Measurements from ENCODE around the gene TSPAN16. TPM values are rescaled to one million over a fixed set of nuclear protein-coding genes. Genes with fewer than 3 reads are reported as not detected.
"Not testable (repeated sequence)": the region's sequence is repeated elsewhere in the genome, so short reads cannot be mapped to it uniquely, and the experiment has no call there.

The TSPAN16 gene
- total and polyA plus RNA-seq, 2 donors from 2014 or later: not detected

DNA sequence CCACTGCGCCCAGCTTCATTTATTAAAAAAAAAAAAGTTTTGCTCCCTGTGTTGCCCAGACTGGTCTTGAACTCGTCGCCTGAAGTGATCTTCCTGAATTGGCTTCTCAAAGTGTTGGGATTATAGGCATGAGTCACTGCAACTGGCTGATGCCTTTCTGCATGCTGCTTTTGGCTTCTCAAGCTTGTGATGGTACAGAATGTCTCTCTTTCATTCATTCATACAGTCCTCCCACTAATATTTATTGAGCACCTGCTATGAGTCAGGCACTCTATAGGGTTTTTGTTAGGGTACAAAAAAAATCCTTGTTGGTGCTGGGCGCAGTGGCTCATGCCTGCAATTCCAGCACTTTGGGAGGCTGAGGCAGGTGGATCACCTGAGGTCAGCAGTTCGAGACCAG, 9.0 kb downstream of the TSPAN16 start:
- Histone ChIP-seq H3K9ac (ENCODE audit: low read length in 3 of 3) (no peak overlapping the region), H3K27ac (ENCODE audit: low read depth in 2 of 2, low read length in 2 of 2) (no peak overlapping the region), H3K4me3 (ENCODE audit: low read length in 3 of 3) (no peak overlapping the region), H3K9me3 (ENCODE audit: control insufficient read depth in 2 of 3, insufficient read depth in 1 of 3, low read length in 3 of 3) (no peaks in the 10 kb centered on the region), H3K27me3 (ENCODE audit: control insufficient read depth, insufficient read depth, low read length) (no peaks in the 10 kb centered on the region), H3K4me1 (ENCODE audit: control insufficient read depth in 2 of 3, insufficient read depth in 2 of 3, low read depth in 1 of 3, low read length in 3 of 3) (no peaks in the 10 kb centered on the region), H3K36me3 (ENCODE audit: control insufficient read depth in 2 of 3, insufficient read depth in 3 of 3, low read length in 3 of 3) (no peaks in the 10 kb centered on the region)
- TF ChIP-seq, protein P1, sequence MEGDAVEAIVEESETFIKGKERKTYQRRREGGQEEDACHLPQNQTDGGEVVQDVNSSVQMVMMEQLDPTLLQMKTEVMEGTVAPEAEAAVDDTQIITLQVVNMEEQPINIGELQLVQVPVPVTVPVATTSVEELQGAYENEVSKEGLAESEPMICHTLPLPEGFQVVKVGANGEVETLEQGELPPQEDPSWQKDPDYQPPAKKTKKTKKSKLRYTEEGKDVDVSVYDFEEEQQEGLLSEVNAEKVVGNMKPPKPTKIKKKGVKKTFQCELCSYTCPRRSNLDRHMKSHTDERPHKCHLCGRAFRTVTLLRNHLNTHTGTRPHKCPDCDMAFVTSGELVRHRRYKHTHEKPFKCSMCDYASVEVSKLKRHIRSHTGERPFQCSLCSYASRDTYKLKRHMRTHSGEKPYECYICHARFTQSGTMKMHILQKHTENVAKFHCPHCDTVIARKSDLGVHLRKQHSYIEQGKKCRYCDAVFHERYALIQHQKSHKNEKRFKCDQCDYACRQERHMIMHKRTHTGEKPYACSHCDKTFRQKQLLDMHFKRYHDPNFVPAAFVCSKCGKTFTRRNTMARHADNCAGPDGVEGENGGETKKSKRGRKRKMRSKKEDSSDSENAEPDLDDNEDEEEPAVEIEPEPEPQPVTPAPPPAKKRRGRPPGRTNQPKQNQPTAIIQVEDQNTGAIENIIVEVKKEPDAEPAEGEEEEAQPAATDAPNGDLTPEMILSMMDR (IDR thresholded peaks at IDR 0.05; ENCODE audit: borderline replicate concordance, extremely low read depth, insufficient read depth): no peak
- intact Hi-C loops (cut with DNase I): no loop called here
- FAIRE-seq (no peak), DNase-seq (no peak)

DNA sequence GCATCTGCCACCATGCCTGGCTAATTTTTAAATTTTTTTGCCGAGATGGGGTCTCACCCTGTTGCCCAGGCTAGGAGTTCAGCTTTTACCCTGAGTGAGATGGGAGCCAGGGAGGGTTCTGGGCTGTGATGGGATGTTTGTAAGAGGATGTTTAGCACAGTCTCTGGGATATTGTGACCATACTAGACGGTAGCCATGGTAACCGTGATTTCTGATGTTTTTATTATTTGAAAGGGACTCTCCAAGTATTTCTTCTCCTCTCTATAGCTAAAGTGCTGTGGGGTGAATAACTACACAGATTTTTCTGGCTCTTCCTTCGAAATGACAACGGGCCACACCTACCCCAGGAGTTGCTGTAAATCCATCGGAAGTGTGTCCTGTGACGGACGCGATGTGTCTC, 10.4 kb downstream of the TSPAN16 start:
- H3K27ac ChIP-seq (ENCODE audit: low read depth in 2 of 2, low read length in 2 of 2): no peak overlapping the region
- FAIRE-seq (no peak), DNase-seq (no peak)
- H3K4me3 ChIP-seq (ENCODE audit: low read length in 3 of 3): no peak overlapping the region
- no peaks in the 10 kb centered on the region for H3K9me3 ChIP-seq (ENCODE audit: control insufficient read depth in 2 of 3, insufficient read depth in 1 of 3, low read length in 3 of 3)
- no peak overlapping the region for H3K9ac ChIP-seq (ENCODE audit: low read length in 3 of 3)
- H3K4me1 ChIP-seq (ENCODE audit: control insufficient read depth in 2 of 3, insufficient read depth in 2 of 3, low read depth in 1 of 3, low read length in 3 of 3): no peaks in the 10 kb centered on the region
- intact Hi-C loops (cut with DNase I): no loop called here
- TF ChIP-seq, protein P1 (IDR thresholded peaks at IDR 0.05; ENCODE audit: borderline replicate concordance, extremely low read depth, insufficient read depth): no peak
- H3K36me3 ChIP-seq (ENCODE audit: control insufficient read depth in 2 of 3, insufficient read depth in 3 of 3, low read length in 3 of 3): no peaks in the 10 kb centered on the region
- H3K27me3 ChIP-seq (ENCODE audit: control insufficient read depth, insufficient read depth, low read length): no peaks in the 10 kb centered on the region

DNA sequence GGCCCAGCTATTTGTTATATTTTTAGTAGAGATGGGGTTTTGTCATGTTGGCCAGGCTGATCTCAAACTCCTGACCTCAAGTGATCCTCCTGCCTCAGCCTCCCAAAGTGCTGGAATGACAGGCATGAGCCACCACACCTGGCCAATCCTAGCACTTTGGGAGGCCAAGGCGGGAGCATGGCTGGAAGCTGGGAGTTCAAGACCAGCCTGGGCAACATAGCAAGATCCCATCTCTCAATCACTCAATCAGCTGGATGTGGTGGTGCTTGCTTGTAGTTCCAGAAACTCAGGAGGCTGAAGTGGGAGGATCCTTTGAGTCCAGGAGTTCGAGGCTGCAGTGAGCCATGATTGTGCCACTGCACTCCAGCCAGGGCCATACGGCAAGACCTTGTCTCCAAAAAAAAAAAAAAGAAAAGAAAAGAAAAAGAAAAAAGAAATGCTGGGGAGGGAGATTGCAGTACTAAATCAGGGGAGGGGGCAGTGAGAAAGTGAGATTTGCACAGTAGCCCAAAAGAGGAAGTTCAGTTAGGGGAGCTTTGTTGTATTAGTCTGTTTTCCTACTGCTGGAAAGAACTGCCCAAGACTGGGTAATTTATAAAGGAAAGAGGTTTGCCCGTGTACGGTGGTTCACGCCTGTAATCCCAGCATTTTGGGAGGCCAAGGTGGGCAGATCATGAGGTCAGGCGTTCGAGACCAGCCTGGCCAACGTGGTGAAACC, 24.5 kb downstream of the TSPAN16 start:
- FAIRE-seq; H3K27me3 ChIP-seq (ENCODE audit: control insufficient read depth, insufficient read depth, low read length); H3K27ac ChIP-seq (ENCODE audit: low read depth in 2 of 2, low read length in 2 of 2); DNase-seq; intact Hi-C loops (cut with DNase I); H3K9me3 ChIP-seq (ENCODE audit: control insufficient read depth in 2 of 3, insufficient read depth in 1 of 3, low read length in 3 of 3); H3K36me3 ChIP-seq (ENCODE audit: control insufficient read depth in 2 of 3, insufficient read depth in 3 of 3, low read length in 3 of 3); H3K4me3 ChIP-seq (ENCODE audit: low read length in 3 of 3); H3K9ac ChIP-seq (ENCODE audit: low read length in 3 of 3): not testable (repeated sequence)
- H3K4me1 ChIP-seq (ENCODE audit: control insufficient read depth in 2 of 3, insufficient read depth in 2 of 3, low read depth in 1 of 3, low read length in 3 of 3): peaks cover 4 to 14% (median 8%) of the 10 kb centered on the region in 3 donors

DNA sequence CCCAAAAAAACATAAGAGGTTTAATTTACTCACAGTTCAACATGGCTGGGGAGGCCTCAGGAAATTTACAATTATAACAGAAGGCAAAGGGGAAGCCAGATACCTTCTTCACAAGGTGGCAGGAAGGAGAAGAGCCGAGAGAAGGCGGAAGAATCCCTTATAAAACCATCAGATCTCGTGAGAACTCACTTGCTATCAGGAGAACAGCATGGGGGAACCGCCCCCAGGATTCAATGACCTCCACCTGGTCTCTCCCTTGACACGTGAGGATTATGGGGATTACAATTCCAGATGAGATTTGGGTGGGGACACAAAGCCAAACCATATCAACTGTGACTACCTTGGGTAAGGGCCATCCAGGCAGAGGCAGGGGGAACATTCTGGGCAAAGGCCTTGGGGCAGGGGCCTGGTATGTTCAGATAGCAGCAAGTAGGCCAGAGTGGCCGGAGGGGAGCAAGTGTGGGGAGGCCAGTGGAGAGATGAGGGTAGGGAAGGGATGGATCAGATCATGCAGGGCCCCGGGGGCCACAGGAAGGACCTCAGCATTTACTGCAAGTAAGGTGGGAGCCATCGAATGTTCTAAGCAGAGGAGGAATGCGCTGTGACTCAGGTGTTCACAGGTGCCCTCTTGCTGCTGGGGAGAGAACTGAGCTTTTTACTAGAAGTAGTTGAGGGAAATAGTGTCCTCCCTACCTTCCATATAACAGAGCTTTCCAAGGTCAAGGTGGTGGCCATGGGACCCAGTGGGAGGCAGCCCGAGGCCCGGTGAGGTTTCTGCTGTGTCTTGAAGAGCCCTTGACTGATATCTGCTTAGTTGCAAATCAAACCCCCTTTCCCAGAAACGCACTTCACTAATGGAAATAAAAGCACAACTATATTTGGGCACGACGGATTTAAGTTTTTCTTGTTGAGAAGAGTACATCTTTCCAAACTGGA, 25.5 kb downstream of the TSPAN16 start:
- H3K9me3 ChIP-seq (ENCODE audit: control insufficient read depth in 2 of 3, insufficient read depth in 1 of 3, low read length in 3 of 3): no peaks in the 10 kb centered on the region
- intact Hi-C loops (cut with DNase I): no loop called here
- H3K9ac ChIP-seq (ENCODE audit: low read length in 3 of 3): no peak overlapping the region
- H3K36me3 ChIP-seq (ENCODE audit: control insufficient read depth in 2 of 3, insufficient read depth in 3 of 3, low read length in 3 of 3): no peaks in the 10 kb centered on the region
- no peak for DNase-seq
- no peaks in the 10 kb centered on the region for H3K27me3 ChIP-seq (ENCODE audit: control insufficient read depth, insufficient read depth, low read length)
- TF ChIP-seq, protein P1 (IDR thresholded peaks at IDR 0.05; ENCODE audit: borderline replicate concordance, extremely low read depth, insufficient read depth): no peak
- H3K4me1 ChIP-seq (ENCODE audit: control insufficient read depth in 2 of 3, insufficient read depth in 2 of 3, low read depth in 1 of 3, low read length in 3 of 3): peaks cover 4 to 14% (median 8%) of the 10 kb centered on the region in 3 donors
- FAIRE-seq: no peak
- no peak overlapping the region for H3K4me3 ChIP-seq (ENCODE audit: low read length in 3 of 3)
- H3K27ac ChIP-seq (ENCODE audit: low read depth in 2 of 2, low read length in 2 of 2): no peak overlapping the region
